HS-27A (cell line): ENCODE results near the gene THTPA.
"Not testable (repeated sequence)": the region's sequence is repeated elsewhere in the genome, so short reads cannot be mapped to it uniquely, and the experiment has no call there.

Experiments used
- DNase-seq: peaks from one replicate; pipeline ENCODE4 v3.0.0-alpha.2; 2012; ENCODE audit warnings: low read depth, missing footprints

The THTPA gene

DNA sequence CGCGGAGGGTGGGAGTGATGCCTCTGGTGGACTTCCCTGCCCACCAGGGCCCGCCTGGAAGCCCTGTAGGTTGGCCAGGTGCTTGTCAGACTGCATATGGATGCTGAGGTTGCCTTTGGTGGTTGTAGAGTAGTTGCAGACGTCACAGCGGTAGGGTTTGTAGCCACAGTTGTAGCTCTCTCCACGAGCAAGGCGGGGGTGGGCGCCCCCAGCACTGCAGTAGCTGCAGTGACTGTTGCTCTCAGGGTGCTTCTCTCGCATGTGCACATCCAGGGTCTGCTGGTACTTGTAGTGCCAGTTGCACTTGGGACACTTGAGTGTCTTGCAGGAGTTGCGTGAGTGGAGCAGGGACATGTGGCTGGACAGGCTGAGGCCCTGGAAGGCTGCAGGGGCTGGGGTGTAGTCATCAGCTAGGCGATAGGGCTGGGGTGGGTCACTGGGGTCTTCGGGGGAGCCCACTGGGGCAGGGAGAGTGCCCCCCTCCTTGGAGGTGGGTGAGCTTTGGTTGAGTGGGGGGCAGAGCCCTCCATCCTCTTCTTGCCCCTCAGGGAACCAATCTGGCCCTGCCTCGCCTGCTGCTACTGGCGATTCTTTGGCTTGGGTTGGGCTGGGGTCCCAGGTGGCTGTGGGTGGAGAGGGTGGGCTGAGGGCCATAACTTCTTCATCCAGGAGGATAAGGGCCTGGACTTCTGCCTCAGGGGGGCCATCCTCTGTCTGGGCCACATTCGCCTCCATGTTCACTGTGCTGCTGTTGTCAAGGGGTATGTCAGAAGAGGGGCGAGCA lies 22.2 kb upstream of the THTPA start:
- DNase-seq = no peak

- DNase-seq = no peak
Observed at GRCh38 chr14:23535943-23536342, 20.1 kb upstream of the THTPA start.

GRCh38 chr14:23536494-23536893 lies 19.6 kb upstream of the THTPA start:
- no peak for DNase-seq

DNA sequence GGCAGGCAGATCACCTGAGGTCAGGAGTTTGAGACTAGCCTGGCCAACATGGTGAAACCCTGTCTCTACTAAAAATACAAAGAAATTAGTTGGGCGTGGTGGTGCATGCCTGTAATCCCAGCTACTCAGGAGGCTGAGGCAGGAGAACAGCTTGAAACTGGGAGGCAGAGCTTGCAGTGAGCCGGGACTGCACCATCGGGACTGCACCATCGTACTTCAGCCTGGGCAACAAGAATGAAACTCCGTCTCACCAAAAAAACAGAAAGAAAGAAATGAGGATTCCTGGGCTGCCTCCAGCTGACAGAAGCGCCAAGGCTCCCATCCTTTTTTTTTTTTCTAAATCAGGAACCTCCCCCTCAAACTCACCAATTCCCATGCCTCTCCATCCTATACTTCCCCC lies 19.2 kb upstream of the THTPA start:
- not testable (repeated sequence) for DNase-seq

DNA sequence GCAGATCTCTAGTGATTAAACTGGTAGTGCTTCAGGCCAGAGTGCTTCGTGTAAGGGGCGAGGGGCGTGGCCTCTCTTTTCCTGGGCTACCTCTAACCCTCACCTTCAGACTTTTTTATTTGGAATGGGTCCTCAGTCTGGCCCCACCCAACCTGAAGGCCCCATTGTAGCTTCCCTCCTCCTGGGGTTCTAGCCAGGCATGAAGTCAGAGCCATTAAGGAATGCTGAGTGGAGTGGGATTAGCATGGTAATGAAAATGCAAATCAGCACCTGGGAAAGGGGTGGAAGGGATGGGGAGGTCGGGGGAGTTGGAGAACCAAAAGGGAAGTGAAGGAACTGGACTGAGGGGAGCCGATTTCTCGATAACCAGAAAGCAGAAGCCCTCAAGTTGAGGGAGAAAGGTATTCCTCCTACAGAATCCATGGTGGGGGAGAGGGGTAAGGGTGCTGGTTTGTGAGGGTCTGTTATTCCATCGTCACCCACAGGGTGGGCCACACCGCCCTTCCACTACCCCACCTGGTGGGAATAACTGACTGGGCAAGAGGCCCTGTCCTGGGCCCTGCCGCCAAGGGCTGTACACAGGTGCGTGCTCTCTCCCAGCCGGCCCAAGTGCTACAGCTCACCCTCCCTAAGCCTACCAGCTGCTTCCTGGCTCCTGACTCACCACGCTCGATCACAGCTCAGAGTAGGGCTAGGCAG lies 18.6 kb upstream of the THTPA start:
- no peak for DNase-seq

GRCh38 chr14:23538050-23538718 lies 17.9 kb upstream of the THTPA start:
- DNase-seq = no peak

GRCh38 chr14:23538785-23539184 lies 17.3 kb upstream of the THTPA start:
- DNase-seq = no peak

GRCh38 chr14:23539248-23540140 lies 16.6 kb upstream of the THTPA start:
- no peak for DNase-seq

DNA sequence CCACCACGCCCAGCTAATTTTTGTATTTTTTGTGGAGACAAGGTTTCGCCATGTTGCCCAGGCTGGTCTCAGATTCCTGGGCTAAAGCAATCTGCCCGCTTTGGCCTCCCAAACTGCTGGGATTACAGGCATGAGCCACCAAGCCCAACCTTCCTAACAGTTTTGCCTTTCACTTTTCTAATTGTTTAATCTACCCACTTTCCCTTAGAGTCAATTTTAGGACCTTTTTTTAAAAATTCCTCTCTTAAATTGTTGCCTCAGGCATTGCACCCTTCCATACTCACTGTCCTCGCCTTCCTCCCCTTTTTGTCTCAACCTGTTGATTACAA lies 16.0 kb upstream of the THTPA start:
- no peak for DNase-seq

DNA sequence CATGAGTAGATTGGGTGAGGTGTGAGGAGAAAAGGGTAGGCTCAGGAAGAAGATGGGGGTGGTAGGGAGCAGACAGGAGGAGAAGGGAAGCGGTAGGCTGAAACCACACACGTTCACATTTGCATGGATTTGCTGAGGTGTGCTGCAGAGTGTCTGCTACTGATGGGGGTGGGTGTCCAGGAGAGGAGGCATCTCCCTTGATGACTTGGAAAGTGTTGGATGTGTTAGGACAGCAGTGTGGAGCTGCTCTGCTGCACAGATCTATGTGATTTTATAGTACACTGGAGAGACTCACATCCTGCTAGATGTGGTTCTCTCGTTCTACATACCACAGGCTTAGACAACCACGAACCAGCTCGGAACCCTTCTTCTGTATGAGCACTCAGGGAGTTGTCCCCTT lies 13.8 kb upstream of the THTPA start:
- no peak for DNase-seq

DNA sequence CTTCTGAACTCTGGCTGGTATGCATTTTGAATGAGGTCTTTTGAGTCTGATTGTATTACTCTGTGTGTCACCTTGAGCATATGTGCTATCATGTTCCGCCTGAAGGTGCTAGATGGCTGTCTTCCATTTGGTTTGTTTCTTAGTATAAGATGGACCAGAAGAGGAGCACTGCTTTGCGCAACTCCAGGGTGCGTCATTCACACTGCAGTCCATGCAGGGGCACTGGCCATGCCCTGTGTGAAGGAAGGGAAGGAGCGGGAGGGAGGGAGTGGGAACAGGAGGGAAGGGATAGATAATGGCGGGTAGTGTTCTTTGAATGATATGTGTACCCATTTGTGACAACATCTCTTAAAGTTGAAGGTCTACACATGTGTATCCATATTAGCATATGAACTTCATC lies 12.7 kb upstream of the THTPA start:
- no peak for DNase-seq

- DNase-seq = no peak
Observed at GRCh38 chr14:23544511-23545447, 11.3 kb upstream of the THTPA start.

DNA sequence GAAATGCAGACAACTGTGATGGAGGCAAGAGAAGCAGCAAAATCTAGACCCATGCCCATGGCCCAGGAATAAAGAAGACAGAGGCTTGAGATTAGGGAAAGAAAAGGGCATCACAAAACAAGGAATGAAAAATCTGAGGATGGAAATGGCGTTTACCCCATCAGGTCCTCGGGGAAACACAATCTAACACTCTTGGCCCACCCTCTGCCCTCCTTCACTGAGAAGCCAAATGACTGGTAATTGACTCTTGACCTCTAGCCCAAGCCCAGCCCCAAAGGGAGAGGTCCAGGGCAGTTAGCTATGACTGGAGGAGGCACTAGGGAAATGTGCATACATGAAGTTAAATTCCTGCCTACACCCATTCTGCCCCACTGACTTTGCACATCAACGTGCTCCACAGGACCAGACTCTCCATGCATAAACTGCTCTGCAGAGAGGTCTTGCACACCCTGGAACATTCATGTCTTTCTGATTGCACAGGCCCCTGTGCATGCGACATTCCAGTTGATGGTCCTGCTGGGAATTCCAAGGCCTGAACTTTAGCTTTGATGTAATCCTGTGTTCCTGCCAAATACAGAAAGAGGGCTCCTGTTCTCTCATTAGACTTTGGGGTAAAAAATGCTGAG lies 10.2 kb upstream of the THTPA start:
- DNase-seq = no peak

DNA sequence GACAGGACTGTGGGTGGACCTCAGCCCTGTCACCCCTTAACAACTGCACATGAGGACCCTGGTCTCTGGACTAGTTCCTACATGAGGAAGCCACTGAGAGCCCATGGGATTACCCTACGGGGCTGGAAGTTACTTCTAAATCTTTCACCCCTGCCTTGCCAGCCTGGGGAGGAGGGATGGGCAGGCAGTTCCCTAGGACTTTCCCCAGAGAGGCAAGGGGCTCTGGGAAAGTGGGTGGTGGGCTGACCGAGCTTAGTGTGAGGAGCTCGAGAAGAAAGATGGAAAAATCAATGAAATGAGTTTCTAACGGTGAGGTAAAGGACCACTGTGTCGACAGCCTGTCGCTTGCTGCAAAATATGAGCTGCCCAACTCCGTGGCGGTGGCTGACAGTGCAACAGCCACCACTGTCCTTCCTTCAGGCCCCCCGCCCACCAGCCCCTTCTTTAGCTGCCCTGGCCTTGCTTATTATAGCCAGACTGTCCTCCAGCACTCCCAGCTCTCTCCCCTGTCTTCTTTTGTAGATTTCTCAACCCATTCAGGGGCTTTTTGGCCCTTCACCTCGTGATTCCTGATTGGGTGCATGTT lies 9.5 kb upstream of the THTPA start:
- DNase-seq = no peak

DNA sequence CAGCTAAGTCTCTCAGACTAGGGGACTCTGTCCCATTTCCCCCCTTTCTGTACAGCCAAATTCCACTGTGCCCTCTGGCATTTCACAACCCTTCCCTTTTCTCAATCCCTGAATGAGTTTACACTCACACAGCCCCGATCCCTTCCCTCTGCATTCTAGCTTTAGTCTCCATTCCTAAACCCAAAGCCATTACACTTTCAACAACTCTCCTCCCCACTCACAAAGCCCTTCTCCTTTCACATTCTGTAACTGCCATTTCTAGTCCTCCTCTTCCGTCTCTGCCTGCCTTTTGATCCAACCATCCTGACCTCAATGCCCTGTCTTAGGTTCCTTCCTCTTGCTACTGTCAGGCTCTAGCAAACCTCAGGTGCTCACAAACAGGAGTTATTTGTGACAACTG lies 8.1 kb upstream of the THTPA start:
- DNase-seq = no peak

GRCh38 chr14:23548351-23549318 lies 7.4 kb upstream of the THTPA start:
- DNase-seq = no peak

- DNase-seq = no peak
Observed at GRCh38 chr14:23550131-23550811, 5.8 kb upstream of the THTPA start.

- no peak for DNase-seq
Observed at GRCh38 chr14:23550812-23551265, 5.2 kb upstream of the THTPA start.
